ENCODE measurements around the gene TDRD12. TPM values are rescaled to one million over a fixed set of nuclear protein-coding genes. Genes with fewer than 3 reads are reported as not detected.

Gene TDRD12
- total and polyA plus RNA-seq, 2 of the 13 experiments (the other 11 are each of a cell fraction or from before 2014, with no cell fraction given): 0.03 to 0.40 TPM

DNA sequence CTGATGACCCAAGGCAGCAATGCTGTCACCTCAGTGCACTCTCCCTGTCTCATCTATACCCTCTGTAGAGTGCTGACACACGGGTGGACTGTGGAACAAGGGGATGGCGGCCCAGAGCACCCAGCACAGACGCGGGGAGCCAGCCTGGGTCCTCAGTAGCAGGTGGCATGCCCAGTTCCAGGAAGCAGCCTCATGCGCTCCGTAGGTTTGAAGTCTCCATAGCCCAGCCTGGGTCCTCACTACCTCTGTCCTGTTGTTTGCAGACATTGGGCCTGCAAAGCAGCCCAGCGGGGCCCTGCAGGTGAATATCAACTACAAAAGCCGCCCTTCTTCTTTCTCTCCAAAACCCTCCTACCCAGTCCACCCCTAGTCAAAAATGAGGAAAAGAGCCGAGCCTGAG is 155.0 kb downstream of the TDRD12 start (continued):
- TF ChIP-seq, protein P1, sequence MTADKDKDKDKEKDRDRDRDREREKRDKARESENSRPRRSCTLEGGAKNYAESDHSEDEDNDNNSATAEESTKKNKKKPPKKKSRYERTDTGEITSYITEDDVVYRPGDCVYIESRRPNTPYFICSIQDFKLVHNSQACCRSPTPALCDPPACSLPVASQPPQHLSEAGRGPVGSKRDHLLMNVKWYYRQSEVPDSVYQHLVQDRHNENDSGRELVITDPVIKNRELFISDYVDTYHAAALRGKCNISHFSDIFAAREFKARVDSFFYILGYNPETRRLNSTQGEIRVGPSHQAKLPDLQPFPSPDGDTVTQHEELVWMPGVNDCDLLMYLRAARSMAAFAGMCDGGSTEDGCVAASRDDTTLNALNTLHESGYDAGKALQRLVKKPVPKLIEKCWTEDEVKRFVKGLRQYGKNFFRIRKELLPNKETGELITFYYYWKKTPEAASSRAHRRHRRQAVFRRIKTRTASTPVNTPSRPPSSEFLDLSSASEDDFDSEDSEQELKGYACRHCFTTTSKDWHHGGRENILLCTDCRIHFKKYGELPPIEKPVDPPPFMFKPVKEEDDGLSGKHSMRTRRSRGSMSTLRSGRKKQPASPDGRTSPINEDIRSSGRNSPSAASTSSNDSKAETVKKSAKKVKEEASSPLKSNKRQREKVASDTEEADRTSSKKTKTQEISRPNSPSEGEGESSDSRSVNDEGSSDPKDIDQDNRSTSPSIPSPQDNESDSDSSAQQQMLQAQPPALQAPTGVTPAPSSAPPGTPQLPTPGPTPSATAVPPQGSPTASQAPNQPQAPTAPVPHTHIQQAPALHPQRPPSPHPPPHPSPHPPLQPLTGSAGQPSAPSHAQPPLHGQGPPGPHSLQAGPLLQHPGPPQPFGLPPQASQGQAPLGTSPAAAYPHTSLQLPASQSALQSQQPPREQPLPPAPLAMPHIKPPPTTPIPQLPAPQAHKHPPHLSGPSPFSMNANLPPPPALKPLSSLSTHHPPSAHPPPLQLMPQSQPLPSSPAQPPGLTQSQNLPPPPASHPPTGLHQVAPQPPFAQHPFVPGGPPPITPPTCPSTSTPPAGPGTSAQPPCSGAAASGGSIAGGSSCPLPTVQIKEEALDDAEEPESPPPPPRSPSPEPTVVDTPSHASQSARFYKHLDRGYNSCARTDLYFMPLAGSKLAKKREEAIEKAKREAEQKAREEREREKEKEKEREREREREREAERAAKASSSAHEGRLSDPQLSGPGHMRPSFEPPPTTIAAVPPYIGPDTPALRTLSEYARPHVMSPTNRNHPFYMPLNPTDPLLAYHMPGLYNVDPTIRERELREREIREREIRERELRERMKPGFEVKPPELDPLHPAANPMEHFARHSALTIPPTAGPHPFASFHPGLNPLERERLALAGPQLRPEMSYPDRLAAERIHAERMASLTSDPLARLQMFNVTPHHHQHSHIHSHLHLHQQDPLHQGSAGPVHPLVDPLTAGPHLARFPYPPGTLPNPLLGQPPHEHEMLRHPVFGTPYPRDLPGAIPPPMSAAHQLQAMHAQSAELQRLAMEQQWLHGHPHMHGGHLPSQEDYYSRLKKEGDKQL (CRISPR knock-in tag; IDR thresholded peaks at IDR 0.05; ENCODE audit: low read depth): no peak
- TF ChIP-seq ZNF230 (CRISPR knock-in tag; IDR thresholded peaks at IDR 0.05) (no peak), ZNF337 (CRISPR knock-in tag; IDR thresholded peaks at IDR 0.05; ENCODE audit: borderline replicate concordance, low read depth) (no peak)

DNA sequence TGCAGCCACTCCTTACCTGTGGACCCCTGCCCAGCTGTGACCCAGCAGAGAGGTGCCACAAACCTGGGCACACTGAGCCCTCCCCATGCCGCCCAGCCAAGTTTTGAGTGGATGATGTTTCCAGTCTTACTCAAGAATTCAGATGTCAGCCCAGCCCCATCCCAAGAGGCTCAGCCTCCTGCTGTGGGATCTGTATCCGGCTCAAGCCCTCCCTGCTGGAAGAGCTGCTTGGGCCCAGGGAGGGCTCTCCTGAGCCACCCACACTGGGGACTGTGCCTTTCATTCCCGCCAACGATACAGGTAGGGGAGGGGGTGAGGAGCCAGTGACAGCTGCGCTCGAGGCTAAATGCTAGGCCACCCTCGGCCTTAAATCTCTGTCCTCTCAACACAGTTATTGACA is 155.9 kb downstream of the TDRD12 start:
- no peak for ATAC-seq
- in situ Hi-C loops (cut with HindIII; ENCODE audit: extremely low pct_ligation_motif_present, low pct_unique_long_range_greater_than_20kb): no loop called here
- TF ChIP-seq NR2F1 (CRISPR knock-in tag; IDR thresholded peaks at IDR 0.05): no peak
- TF ChIP-seq, protein P2, sequence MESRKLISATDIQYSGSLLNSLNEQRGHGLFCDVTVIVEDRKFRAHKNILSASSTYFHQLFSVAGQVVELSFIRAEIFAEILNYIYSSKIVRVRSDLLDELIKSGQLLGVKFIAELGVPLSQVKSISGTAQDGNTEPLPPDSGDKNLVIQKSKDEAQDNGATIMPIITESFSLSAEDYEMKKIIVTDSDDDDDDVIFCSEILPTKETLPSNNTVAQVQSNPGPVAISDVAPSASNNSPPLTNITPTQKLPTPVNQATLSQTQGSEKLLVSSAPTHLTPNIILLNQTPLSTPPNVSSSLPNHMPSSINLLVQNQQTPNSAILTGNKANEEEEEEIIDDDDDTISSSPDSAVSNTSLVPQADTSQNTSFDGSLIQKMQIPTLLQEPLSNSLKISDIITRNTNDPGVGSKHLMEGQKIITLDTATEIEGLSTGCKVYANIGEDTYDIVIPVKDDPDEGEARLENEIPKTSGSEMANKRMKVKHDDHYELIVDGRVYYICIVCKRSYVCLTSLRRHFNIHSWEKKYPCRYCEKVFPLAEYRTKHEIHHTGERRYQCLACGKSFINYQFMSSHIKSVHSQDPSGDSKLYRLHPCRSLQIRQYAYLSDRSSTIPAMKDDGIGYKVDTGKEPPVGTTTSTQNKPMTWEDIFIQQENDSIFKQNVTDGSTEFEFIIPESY (CRISPR knock-in tag; IDR thresholded peaks at IDR 0.05): no peak
- no peak for TF ChIP-seq ZNF724P (CRISPR knock-in tag; IDR thresholded peaks at IDR 0.05; ENCODE audit: borderline replicate concordance)
- no peak for TF ChIP-seq TCF12 (IDR thresholded peaks at IDR 0.05)
- TF ChIP-seq TCF12 (CRISPR knock-in tag; IDR thresholded peaks at IDR 0.05): no peak
- TF ChIP-seq, protein P3, sequence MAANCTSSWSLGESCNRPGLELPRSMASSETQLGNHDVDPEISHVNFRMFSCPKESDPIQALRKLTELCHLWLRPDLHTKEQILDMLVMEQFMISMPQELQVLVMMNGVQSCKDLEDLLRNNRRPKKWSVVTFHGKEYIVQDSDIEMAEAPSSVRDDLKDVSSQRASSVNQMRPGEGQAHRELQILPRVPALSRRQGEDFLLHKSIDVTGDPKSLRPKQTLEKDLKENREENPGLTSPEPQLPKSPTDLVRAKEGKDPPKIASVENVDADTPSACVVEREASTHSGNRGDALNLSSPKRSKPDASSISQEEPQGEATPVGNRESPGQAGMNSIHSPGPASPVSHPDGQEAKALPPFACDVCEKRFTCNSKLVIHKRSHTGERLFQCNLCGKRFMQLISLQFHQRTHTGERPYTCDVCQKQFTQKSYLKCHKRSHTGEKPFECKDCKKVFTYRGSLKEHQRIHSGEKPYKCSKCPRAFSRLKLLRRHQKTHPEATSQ (CRISPR knock-in tag; IDR thresholded peaks at IDR 0.05; ENCODE audit: borderline replicate concordance): no peak
- TF ChIP-seq NR2F2 (IDR thresholded peaks at IDR 0.05; ENCODE audit: borderline replicate concordance, low read depth): no peak
- TF ChIP-seq, protein P4, sequence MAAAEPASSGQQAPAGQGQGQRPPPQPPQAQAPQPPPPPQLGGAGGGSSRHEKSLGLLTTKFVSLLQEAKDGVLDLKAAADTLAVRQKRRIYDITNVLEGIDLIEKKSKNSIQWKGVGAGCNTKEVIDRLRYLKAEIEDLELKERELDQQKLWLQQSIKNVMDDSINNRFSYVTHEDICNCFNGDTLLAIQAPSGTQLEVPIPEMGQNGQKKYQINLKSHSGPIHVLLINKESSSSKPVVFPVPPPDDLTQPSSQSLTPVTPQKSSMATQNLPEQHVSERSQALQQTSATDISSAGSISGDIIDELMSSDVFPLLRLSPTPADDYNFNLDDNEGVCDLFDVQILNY (CRISPR knock-in tag; conservative IDR thresholded peaks at IDR 0.05): no peak
- TF ChIP-seq ZNF30 (CRISPR knock-in tag; IDR thresholded peaks at IDR 0.05): no peak
- TF ChIP-seq ZNF768 (CRISPR knock-in tag; IDR thresholded peaks at IDR 0.05): no peak
- no peak for TF ChIP-seq ZNF451 (CRISPR knock-in tag; IDR thresholded peaks at IDR 0.05)
- no peak for TF ChIP-seq ZNF780A (CRISPR knock-in tag; IDR thresholded peaks at IDR 0.05)

More for the DNA sequence above, 155.9 kb downstream of the TDRD12 start:
- Histone ChIP-seq H3K4me1 (ENCODE audit: insufficient read depth, low read length) (peaks cover 12% of the 10 kb centered on the region), H3K4me2 (ENCODE audit: low read depth, low read length) (no peak overlapping the region), H4K20me1 (ENCODE audit: insufficient read depth, low read length) (no peaks in the 10 kb centered on the region), H2AFZ (ENCODE audit: low read length) (no peak overlapping the region), H3K27me3 (ENCODE audit: control insufficient read depth in 1 of 2, insufficient read depth in 2 of 2, low read length in 2 of 2) (no peaks in the 10 kb centered on the region), H3K27ac (ENCODE audit: extremely low read length, insufficient read depth, low read length) (no peak overlapping the region), H3K79me2 (ENCODE audit: insufficient read depth, low read length) (no peaks in the 10 kb centered on the region), H3K36me3 (replicated peaks in 1 of 2; ENCODE audit: control insufficient read depth in 1 of 2, insufficient read depth in 2 of 2, low read length in 2 of 2) (no peaks in the 10 kb centered on the region), H3K4me3 (replicated peaks in 1 of 3; ENCODE audit: insufficient read depth in 1 of 3, low read depth in 2 of 3, low read length in 3 of 3) (no peak overlapping the region), H3K9me3 (ENCODE audit: low read length) (no peaks in the 10 kb centered on the region), H3K9ac (ENCODE audit: insufficient read depth, low read depth, low read length) (no peak overlapping the region)
- ChIA-PET CTCF (ENCODE audit: low intra/inter-chr PET ratio, low total read pairs) (no interaction called here), POLR2A (no interaction called here)
- BruUV-seq (replicated peaks): no TSS peak
- DNase-seq (ENCODE audit: low spot score): no peak
- FAIRE-seq: no peak
- intact Hi-C loops (cut with micrococcal nuclease; ENCODE audit: unreplicated experiment): no loop called here
- WGBS (ENCODE audit: low lambda C conversion rate): 67% methylated on average over 6 of the region's 7 CpGs

Measured in HepG2 (cell line).